ENCODE data around the gene HLF.
"Not testable (repeated sequence)": the region's sequence is repeated elsewhere in the genome, so short reads cannot be mapped to it uniquely, and the experiment has no call there.

Gene HLF

DNA sequence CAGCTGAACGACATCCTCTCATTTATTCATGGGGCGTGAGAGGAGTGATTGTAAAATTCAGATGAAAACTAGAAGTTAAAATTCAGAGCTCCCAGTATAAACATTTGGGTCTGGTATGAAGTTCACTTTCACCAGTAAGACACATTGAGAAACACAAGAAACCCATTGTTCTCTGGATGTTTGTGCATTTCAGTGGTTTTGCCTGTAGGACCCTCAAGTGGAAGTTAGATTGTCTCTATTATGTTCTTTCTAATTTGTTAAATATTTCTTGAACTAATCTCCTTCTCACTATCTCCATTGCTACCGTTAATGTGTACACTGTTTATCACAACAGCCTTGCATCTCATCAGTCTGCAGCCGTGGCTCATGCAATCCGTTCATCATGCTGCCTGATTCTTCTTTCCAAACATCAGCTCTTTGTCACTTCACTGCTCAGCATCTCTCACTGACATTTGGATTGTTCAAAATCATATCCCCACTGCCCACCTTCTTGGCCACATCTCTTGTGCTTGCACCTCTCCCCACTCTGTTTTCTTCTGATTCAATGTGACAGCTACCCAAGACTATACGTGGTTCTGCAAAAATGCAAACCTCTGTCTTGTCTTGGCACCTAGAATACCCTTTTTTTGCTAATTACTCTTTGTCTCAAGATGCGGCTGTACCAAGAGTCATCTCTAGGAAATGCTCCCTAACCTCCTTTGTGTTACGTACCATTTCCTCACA, 49.5 kb downstream of the HLF start:
- no peak for DNase-seq

DNA sequence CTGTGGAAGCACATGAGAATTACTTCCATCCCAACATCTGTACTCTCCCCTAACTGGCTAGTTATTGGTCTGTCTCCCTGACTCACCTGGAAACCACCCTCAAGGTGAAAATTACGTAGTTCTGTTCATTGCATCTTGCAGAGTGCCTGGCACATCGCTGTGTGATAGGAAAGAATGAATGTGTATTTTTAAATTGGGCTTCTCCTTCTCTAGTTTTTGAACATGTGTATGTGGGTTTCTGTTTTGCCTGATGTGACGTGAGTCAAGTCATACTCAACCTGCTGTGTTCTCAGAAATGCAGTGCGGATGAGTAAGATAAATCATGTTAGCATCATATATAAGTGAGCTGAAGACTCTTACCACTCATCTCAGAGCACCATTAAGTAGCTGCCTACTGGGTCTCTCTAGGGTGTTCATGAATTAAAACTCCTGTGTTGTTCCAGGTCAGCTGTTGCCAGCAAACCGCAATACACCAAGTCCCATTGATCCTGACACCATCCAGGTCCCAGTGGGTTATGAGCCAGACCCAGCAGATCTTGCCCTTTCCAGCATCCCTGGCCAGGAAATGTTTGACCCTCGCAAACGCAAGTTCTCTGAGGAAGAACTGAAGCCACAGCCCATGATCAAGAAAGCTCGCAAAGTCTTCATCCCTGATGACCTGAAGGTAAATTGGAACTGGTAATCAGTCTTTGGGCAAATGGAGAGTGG, 50.2 kb downstream of the HLF start:
- DNase-seq: peak; percentile 11

DNA sequence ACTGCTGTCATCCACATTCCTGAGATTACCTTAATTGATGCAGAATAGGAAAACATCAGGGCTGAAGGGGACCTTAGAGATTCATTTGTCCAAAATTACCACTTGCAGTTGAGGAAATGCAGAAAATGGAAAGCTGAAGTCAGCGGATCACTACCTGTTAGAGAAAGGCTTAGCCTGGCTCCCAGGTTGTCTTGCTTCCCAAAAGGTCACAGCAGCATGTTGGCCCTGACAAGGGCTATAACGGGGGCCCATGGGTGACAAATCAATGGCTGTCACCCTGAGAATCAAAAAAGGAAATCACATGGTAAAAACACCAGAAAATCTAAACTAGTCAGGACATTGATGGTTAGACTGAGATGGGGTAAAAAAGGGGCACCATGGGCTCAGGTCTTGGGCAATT, 51.7 kb downstream of the HLF start:
- DNase-seq: no peak

DNA sequence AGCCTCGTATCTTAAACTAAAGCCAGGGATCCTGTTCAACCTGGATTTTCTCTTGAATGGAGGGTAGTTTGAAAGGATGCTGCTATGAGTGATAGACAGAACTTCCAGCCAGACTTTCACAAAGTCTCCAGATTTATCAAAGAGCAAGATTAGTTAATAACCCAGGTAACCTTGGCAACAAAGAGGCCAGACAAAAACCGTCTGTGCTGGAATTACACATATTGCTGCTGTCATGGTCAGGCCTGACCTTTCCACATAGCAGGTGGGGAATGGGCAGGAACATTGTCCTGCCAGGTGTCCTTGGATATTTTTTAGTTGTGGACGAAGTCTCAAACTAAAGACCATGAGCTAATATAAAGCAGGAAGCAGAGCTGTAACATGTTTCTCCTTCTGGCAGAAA, 52.5 kb downstream of the HLF start:
- DNase-seq: no peak

DNA sequence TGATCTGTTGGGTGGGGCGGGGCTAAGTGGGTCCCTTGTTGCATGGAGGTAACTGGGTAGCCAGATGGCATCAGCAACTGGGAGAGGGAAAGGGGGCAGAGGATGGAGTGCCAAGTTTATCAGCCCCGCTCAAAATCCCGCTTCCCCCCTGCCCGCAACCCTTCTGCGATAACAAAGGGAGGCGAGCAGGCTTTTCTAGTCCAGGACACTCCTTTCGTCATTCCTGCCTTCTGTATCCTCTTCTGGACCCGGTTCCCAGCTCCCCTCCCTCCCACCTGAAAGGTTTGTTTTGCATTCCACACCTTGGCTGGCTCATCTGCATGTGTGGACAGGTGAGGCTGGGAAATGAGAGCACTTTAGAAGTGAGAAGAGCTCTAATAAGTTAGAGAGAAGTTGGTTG, 53.3 kb downstream of the HLF start:
- no peak for DNase-seq

DNA sequence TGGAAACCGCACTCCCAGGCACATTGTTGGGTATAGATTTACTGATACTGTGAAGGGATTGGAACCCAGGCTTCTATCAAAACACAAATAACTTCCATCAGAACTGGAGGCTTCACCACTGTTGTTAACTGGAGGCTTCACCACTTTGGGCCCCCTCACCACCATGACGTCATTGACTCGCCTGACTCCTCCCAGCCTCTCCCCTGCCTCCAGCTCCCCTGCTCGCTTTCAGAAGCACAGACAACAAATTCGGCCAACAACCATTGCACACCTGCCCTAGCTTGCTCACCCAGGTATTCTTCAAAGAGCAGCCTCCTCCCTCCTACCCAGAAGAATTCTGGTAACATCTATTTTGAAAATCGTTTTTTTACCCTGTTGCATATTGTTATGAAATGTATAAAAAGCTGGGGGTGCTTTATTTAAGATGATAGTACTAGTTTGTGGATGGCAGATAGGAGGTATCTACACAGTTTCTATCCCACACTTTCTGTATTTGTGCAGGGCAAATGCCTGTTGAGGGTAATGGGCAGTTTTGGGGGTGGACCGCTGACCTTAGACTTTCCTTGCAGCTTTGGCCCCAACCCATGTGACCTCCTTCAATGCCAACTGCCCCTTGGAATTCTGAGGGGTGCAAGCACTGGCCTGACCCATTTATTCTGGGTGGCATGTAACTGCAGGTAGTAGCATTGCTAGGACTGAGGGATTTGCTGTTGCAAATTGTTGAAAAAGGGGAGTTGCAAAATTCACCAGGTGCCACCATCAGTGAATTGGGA, 54.1 kb downstream of the HLF start:
- DNase-seq: no peak

- no peak for DNase-seq
Measured at GRCh38 chr17:55319933-55320593, 55.3 kb downstream of the HLF start.

GRCh38 chr17:55320594-55321426, 56.0 kb downstream of the HLF start:
- no peak for DNase-seq

- no peak for DNase-seq
Measured at GRCh38 chr17:55321427-55322060, 56.8 kb downstream of the HLF start.

GRCh38 chr17:55322453-55322985, 57.8 kb downstream of the HLF start:
- DNase-seq: no peak

- no peak for DNase-seq
Measured at GRCh38 chr17:55323518-55324295, 58.9 kb downstream of the HLF start.

DNA sequence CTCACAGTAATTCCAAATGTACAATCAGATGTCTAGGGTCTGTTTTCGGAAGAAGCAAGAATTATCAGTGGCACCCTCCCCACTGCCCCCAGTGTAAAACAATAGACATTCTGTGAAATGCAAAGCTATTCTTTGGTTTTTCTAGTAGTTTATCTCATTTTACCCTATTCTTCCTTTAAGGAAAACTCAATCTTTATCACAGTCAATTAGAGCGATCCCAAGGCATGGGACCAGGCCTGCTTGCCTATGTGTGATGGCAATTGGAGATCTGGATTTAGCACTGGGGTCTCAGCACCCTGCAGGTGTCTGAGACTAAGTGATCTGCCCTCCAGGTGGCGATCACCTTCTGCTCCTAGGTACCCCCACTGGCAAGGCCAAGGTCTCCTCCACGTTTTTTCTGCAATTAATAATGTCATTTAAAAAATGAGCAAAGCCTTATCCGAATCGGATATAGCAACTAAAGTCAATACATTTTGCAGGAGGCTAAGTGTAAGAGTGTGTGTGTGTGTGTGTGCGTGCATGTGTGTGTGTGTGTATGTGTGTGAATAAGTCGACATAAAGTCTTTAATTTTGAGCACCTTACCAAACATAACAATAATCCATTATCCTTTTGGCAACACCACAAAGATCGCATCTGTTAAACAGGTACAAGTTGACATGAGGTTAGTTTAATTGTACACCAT, 59.7 kb downstream of the HLF start:
- DNase-seq: no peak

- no peak for DNase-seq
Measured at GRCh38 chr17:55325406-55325805, 60.6 kb downstream of the HLF start.

DNA sequence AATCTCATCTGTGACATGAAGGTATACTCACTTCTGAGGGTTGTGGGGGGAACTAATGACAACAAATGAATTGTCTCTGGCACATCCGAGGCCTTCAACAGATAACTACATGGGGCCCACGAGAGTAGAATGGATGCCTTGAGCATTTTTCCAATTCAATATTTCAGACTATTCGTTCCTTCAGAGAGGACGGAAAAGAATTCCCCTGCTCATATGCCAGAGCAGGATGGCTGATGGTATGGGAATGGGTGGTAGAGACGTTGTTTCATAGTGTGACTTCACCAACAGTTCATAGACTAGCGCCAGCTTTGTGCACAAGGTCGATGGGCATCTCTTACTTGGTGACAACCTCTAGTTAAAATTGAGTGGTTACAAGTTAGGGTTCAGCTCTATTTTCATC, 61.3 kb downstream of the HLF start:
- no peak for DNase-seq

DNA sequence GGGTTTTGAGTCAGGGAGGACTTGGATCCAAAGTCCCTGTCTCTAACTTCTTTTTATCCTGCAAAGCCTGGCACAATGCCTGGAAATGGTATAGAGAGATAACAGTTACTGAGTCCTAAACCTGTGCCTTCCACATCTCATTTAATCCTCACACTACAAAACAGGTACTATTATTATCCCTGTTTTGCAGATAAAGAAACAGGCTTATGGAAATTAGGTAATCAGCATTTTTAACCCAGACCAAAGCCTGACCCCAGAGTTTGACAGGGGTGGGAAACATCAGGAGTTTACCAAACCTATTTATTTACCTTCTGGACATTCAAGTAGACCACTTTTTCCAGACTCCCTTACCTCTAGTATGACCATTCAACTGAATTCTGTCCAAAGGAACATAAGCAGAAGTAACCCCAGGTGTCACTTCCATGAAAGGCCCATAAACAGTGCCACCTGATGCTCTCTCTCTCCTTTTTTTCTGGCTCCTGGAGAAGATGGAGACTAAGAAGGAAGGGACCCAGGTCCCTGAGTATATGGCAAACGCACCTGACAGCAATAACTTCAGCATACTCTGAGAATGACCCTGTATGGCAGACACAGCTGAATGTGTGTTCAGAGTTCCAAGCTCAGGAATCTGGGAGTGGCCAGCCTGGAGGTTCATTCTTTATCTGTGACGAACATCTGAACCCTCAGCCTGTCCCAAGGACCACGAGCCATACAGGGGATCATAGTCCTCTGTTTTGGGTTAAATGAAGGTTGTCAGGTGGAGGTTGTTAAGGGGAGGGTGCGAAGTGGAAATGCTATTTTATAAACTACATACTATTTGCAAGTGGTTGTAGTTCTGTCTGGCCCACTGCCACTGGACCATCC, 62.7 kb downstream of the HLF start:
- DNase-seq: no peak

DNA sequence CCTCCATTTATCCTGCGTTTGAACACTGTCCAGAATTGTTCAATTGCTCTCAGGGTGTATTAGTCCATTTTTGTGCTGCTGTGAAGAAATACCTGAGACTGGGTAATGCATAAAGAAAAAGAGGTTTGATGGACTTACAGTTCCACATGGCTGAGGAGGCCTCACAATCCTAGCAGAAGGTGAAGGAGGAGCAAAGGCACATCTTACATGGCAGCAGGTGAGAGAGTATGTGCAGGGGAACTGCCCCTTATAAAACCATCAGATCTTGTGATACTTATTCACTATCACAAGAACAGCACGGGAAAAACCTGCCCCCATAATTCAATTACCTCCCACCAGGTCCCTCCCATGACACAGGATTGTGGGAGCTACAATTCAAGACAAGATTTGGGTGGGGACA, 63.8 kb downstream of the HLF start:
- DNase-seq: not testable (repeated sequence)

DNA sequence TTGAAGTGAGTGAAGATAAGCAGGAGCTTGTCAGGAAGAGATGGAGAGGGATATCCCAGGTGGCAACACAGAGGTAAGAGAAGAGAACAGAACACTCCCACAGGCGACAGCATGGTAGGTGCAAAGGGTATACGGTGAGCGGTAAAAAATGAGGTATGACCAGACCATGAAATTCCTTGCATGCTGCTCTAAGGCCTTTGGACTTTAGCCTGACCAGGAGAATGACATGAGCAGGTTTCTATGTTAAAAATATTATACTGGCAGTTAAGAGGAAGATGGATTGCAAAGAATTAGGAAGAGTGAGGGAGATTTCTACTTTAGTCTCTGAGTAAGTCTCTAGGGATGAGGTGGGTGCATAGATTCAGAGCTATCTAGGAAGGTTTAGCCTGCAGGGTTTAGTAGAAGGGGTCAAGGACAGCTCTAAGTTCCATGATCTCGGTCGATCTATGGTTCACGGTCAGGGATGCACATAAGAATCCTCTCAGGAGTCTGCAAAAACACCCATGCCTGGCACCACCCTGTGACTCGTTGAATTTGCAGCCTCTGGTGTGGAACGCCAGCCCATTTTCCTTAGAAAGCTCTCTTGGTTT, 65.7 kb downstream of the HLF start:
- no peak for DNase-seq

- no peak for DNase-seq
Measured at GRCh38 chr17:55332296-55333041, 67.7 kb downstream of the HLF start.
